HG02798 (cell line): ENCODE results near the gene SPCS1.
A peak's percentile ranks its signal among the peaks of the same experiment; 100 is the strongest.
"Not testable (repeated sequence)": the region's sequence is repeated elsewhere in the genome, so short reads cannot be mapped to it uniquely, and the experiment has no call there.

Source experiments
- ATAC-seq: cut with Tn5 transposase; IDR thresholded peaks from one replicate; pipeline ENCODE4 v1.9.1; 2021; ENCODE audit warnings: mild to moderate bottlenecking; ENCODE audit not compliant: unreplicated experiment, poor library complexity

Gene SPCS1

DNA sequence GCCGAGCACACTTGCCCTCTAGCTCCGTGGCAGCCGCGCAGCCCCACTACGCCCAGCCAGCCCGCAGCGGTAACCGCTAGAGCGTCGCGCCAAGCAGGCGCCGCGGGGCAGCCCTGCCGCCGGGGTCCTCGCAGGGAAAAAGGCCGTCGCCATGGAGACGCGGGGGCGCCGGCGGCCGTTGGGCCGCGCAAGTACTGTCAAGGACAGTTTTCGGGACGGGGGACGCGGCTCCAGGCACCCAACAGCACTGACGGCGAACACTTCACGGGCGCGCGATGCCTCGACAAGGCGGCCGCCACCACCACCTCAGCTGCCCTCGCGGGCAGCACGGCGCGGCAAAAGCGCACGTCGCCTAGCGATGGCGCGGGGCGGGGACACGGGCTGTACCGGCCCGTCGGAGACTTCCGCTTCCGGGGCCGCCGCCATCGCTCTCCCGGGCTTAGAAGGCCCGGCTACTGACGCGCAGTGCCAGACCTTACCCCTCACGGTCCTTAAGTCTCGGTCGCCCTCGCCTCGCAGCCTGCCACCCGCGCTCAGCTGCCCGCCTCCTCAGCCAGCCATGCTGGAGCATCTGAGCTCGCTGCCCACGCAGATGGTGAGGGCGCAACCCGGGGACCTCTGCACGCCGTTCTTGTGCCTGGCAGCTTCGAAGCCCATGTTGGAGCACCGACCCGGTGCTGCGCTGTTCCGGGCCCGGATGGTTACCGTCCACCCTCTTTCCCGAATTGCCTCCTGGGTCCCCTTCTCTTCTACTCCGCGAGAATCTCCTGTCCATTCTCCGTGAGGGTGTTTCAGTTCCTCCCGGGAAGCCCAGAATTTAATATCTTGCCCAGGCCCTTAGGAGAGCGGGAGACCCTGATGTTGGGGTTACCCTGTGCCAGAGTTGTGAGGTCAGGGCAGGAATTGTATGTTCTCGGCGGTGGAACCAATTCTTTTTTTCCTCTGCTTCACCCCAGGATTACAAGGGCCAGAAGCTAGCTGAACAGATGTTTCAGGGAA is at the start of gene SPCS1, which contains the start of gene GLT8D1:
Gene SPCS1, plus strand, starts transcription at position 419 of the 999 bp plus-strand sequence. Its CDS starts 141 bp downstream, at position 560.
Gene GLT8D1, minus strand, starts transcription at position 104 of the 999 bp plus-strand sequence. CDS start 5,331 bp downstream, outside the sequence.
- ATAC-seq, result peak; percentile 83

DNA sequence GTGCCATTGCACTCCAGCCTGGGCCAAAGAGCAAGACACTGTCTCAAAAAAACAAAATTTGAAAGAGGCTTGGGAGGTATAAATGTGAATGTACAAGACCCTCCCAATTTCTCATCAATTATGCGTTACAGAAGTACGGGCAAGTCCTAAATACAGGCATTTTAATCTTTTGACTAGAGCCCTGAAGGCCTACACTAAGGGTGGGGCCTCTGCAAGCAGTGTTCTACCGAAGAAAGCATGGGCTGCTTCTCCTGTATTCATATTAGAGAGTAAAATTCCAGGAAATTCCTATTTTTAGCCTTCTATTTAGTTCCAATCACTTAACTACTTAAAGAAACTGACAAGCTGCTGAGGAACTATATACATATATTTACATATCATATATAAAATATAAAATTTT is 45.9 kb upstream of the SPCS1 start:
- ATAC-seq, result no peak

DNA sequence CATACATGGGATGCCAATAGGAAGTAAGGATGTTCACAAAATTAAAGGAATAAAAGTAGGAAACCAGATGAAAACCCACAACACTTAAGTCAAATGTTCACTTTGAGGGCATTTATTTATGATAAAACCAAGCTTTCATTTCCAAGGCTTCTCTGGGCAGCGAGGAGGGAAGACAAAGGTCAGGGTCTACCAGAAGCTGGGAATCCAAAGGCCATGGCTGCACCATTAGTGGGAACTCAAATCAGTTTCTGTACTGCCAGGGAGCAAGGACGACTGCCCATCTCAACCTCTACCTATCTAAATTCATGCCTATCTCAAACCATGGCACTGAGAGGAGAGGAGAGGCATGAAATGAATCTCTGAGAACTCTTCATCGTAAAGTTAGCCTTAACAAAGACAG is 42.8 kb upstream of the SPCS1 start:
- ATAC-seq, result no peak

DNA sequence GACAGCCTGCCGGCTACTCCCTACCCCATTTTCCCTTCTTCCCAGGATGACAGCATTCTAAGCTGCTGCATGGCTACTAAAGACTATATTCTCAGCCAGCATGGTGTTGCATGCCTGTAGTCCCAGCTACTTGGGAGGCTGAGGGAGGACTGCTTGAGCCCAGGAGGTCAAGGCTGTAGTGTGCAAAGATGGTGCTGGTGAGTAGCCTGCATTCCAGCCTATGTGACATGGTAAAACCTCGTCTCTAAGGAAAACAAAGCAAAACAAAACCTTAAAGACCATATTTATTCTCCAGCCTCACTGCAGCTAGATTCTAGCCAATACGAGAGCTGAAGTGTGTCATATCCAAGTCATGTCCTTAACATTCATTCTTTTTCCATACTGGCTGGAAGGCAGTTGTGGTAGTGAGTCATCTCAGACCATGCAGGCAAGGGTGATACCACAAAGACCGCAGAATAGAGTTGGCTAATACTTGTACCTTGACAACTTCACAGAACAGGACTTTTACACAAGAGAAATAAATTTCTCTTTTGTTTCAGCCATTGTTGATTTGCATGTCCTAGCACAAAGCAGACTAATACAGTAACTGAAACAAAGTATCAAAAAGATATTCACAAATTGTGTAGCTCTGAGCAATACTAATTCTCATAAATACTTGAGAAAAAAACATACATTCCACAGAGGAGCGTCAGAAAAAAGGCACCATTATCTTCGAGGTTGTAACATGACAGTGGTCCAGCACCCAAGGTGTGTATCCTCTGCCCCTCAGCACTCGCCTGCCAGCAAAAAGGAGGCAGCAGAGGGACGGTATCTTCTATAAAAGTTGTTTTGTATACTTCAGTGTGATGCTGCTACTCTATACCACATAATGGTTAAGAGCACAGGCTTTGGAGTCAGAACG is 35.0 kb upstream of the SPCS1 start:
- peak; percentile 89 for ATAC-seq

DNA sequence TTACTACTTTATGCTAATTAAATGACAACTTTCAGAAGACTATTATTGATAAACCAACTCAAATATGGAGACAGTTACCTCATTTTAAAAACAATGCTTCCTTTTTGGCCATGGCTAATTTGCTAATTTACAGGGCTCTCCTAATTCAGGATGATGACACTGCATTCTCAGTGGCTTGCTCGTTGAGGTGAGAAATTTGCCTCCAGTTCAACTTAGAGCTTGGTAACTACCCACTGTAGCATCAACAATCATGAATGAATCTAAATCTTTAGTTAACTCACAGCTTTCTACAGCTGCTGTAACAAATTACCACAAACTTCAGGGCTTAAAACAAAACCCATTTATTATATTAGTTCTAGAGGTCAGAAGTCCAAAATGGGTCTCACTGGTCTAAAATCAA is 34.2 kb upstream of the SPCS1 start:
- no peak for ATAC-seq

DNA sequence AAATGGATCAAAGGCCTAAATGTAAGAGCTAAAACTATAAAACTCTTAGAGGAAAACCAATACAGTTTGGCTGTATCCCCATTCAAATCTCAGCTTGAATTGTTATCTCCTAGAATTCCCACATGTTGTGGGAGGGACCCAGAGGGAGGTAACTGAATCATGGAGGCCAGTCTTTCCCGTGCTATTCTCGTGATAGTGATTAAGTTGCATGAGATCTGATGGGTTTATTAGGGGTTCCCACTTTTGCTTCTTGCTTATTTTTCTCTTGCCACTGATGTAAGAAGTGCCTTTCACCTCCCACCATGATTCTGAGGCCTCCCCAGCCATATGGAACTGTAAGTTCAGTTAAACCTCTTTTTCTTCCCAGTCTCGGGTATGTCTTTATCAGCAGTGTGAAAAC is 29.7 kb upstream of the SPCS1 start:
- not testable (repeated sequence) for ATAC-seq

DNA sequence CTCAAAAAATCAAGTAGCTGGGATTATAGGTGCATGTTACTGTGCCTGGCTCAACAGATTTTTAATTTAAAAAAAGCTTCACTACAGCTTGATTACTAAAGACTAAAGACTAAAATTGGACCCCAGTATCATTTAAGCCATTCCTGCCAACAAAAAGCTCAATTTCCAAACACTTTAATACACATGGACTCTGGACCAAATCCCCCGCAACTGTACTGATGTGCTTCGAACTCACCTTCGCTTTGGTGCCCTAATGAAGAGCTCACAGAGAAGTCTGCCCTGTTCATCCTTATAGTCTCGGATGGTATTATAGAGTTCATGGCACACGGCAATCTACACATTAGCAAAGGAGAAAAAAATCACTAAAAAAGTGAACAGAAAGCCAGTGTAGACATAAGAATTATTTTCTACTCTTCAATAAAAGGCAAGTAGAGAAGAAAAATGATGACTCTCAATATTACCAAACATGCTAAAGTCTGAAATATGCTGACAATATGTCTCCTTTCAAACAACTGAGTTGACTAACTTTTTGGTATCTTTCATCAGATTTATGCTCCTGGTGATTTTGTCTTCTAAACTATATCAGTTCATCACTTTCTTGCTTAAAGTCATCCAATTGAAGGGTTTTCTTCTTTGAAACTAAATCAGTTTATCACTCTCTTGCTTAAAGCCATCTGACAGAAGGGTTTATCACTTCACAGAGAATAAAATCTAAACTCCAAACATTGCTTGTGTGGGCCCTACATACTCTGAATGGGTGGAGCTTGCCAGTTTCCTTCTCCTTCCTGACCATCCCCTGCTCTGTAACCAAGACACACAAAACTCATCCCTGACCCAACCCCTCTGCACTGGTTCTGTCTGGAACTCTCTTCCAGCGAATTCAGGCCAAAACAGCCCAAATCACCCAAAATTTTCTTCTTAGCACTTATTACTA is 27.4 kb upstream of the SPCS1 start:
- no peak for ATAC-seq

DNA sequence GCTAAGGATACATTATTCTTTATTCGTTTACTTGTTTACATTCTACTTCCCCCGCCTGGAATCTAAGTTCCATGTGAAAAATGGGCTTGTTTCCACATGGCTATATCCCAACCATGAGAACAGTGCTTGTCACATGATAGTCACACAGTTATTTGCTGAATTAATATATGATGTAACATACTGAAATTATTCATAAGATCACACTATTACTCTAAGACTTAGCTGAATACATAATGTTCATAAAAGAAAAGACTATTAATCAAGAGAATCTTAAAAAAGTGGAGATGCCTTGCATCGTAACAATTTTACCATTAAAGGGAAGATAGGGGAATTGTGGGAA is 26.7 kb upstream of the SPCS1 start:
- ATAC-seq, result no peak

DNA sequence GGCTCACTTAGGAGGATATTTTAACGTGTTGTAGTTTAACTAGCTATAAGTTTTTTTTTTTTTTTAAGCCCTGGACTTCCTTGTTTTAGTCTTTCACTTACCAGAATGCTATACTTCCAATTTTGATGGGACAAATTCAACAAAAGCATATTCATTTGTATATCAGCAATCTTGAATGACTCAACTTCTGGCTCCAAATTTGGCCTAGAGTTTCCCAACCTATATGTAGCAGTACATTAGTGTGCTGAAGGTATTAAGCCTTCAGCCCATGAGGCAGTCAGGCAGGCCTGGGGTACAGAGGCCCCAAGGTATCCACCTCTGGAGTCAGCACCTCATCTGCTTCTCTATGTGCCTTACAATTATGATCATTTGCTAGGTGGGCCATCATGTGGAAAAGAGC is 26.1 kb upstream of the SPCS1 start:
- no peak for ATAC-seq

DNA sequence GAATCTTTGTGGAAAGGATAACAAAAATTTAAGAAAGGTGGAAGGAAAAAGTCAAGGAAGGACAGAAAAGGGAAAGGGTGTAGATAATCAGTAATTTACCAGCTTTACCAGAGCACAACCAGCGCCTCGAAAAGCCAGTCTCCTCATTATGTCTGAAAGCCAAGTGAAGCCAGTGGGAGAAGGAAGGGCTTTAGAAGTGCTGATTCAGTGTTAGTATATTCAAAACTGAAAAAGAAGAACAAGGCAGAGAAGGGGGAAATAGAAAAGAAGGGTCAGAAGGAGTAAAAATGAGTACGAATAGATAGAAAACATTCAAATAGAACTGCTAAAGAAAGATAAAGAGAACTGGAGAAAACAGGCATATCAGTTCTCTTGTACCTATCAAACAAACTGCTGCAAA is 24.3 kb upstream of the SPCS1 start:
- ATAC-seq, result no peak

DNA sequence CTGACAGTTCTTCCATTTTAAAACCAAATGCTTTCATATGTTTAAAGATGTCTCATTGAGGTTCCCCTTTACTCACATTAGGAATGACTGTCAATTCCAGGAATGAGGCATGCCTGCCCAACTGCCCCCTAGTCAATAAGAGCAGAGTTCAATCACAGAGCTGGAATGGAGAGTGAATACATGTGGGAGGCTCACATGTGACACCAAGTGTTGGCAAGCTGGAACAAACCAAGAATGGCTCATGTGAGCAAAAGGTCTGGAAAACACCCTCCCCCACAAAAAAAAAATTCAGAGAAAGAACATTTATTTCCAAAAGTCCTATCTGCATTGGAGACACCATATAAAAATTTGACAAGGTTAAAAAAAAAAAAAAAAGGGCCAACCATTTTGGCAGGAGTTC is 23.9 kb upstream of the SPCS1 start:
- no peak for ATAC-seq

DNA sequence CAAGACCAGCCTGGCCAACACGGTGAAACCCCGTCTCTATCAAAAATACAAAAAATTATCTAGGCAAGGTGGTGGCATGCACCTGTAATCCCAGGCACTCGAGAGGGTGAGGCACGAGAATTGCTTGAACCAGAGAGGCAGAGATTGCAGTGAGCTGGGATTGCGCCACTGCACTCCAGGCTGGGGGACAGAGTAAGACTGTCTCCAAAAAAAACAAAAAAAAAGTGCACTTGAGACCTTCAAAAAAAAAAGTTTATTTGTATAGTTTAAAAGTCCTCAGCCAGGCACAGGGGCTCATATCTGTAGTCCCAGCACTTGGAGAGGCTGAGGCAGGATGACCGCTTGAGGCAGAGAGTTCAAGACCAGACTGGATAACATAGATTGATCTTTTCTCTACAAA is 22.3 kb upstream of the SPCS1 start:
- ATAC-seq, result no peak

DNA sequence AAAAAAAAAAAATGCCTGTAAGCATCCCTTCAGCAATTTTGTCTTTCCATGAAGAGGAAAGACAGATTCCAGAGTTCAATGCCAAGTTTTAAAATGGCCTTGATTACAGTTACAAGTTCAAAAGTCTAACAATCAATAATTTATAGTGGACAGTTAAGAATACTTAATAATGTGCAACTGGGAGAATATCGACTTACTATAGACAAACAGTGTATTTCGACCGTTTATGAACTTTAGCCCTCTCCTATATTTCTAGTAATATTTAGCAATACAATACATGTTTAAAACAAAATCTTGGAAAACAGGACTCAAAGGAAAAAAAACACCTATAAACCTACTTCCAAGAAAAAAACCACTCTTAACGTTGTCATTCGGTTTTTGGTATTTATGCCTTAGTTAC is 21.7 kb upstream of the SPCS1 start:
- ATAC-seq, result no peak

DNA sequence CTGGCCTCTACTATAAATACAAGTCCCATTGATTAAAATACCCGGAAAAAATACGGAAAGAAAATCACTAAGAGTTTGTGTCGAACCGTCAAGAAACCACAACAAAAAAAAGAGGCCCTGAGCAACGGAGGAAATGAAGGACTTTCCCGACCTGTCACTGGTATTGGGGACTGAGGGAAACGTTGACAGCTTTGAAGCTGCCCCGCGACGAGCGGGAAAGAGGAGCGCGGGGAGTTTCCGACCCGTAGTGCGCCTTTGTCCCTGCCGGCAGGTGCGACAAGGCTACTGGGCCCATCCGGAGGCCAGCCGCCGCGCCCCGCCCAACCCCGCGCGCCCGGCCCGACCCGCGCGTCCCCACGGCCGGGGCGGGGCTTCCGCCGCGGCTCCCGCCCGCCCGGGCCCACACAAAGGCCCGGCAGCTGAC is 20.6 kb upstream of the SPCS1 start:
- ATAC-seq, result peak; percentile 84

DNA sequence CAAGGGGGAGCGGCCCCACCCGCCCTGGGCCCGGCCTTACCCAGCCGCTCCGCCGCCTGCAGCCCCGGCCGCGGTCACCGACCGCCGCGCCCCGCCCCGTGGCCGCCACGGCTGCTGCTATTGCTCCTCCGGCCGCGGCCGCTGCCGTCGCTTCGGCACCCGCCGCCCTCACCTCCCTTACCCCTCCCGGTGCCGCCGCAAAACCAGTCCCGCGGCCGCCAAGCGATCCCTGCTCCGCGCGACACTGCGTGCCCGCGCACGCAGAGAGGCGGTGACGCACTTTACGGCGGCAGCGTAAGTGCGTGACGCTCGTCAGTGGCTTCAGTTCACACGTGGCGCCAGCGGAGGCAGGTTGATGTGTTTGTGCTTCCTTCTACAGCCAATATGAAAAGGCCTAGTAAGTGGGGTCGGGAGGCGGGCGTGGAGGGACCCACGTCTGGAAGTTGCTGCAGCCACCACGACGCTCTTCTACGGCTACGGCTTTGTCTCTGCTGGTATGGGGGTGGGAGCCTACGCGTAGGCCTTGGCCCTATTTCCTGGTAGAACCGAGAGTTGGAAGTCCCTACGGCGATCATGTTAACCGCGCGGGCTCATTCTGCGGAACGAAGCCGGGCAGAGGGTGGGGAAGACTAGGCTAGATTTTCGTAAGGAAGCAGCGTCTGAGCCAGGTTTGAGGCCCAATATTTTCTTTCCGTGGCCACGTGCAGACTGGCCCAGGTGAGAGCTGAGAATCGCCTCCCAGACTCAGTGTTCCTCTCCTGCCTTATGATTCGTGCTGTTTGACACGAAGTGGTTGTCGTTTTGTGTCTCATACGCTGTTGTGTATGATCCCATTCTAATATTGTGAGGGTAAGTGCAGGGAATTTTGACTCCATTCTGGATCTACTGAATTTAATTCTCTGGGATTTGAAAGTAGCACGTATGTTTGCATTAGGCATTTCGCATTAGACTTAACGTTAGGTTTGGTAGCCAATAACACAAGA is 19.9 kb upstream of the SPCS1 start, which contains the start of the genes GNL3 and PBRM1:
Gene GNL3, plus strand, starts transcription at position 324 of the 983 bp plus-strand sequence. Its CDS starts 61 bp downstream, at position 385.
Gene PBRM1, minus strand, starts transcription at position 205 of the 983 bp plus-strand sequence.
- peak; percentile 85 for ATAC-seq

DNA sequence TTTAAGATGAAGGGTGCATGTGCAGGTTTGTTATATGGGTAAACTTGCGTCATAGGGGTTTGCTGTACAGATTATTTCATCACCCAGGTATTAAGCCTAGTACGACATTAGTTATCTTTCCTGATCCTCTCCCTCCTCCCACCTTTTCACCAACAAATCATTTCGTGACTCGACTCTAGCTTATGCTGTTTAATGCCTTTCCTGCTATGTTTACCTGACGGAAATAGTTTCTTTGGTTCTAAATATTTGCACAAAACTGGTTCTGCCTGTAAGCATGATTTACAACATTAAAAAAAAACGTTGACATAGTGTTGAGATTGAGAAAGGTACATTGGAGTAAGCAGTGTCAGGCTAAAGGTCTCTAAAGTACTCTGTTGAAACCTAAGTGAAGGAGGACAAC is 17.6 kb upstream of the SPCS1 start:
- no peak for ATAC-seq

DNA sequence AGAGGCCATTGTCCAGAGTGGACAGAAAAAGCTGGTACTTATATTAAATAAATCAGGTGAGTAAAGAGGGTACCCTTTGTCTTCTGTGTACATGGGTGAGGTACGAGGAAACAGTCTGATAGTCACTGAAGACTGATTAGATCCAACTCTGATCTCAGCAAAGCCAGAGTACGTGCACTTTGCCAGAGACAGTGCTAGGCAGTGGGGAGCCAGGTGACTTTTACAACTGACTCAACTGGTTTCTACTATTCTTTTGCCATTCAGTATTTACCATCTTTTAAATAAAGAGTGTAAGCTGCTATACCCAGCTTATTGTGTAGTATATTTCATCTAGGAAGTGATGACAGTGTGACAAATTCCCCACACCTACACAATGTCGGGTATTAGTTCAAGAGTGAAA is 16.8 kb upstream of the SPCS1 start:
- no peak for ATAC-seq

DNA sequence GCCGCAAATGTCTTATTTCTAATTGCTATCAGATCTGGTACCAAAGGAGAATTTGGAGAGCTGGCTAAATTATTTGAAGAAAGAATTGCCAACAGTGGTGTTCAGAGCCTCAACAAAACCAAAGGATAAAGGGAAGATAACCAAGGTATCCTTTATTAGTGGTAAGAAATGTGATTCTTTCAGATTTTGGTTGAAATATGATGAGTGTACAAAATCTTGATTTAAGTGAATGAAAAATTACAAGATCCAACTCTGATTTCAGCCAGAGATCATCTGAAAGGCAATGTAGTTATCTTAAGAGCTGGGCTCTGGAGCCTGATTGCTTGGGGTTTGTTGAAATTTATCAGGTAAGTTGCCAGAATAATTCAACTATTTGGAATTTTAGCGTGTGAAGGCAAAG is 15.3 kb upstream of the SPCS1 start:
- no peak for ATAC-seq

DNA sequence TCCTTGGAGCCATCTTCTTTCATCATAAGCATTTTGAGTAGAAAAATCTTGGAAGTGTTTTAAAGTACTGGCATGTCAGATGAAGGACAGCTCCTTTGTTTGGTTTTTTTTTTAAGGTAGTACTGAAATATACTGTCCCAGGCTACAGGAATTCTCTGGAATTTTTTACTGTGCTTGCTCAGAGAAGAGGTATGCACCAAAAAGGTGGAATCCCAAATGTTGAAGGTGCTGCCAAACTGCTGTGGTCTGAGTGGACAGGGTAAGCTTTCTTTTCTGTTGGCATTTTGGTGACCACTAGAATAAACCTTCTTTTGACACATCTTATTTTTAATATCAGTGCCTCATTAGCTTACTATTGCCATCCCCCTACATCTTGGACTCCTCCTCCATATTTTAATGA is 12.8 kb upstream of the SPCS1 start:
- ATAC-seq, result no peak
